Fibroblast of peridontal ligament (primary cell): ENCODE data around the gene FOXO6.

Experiments
- DNase-seq: peaks from one replicate; pipeline ENCODE4 v3.0.0-alpha.2; 2010; ENCODE audit errors: extremely low read depth

FOXO6 gene

DNA sequence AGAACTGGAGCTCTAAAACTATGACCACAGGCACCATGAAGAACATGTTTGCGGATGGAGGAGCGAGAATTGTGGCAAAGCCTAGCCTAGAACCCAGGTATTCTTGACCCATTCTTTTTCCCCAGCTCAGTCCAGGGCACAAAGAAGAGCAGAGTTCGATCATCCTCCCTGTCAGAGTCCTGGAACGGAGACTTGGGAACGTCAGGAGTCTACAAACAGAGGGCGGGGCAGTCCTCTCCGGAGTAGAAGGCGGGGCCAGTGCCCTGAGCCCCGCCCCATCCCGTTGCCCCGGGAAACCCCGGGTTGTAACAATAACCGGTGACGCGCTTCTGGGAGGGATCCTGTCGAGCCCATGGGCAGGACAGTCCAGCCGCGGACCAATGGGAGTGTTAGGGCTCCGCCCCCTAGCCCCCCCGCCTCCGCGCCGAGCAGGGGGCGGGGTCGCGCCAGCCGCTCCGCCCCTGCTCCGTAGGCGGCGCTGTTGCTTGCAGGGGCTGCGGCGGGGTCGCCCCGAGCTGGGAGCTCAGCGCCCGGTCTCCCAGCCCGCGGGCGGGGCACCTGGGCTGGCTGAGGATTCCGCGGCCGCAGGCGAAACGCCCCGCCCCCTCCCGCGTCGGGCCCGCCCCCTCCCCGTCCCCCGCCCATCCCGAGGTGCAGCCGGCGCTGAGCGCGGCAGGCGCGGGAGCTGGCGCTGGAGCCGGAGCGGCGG, at the start of gene FOXO6:
Gene FOXO6, plus strand, starts transcription at position 649 of the 709 bp plus-strand sequence.
- DNase-seq, result peak; percentile 87

DNA sequence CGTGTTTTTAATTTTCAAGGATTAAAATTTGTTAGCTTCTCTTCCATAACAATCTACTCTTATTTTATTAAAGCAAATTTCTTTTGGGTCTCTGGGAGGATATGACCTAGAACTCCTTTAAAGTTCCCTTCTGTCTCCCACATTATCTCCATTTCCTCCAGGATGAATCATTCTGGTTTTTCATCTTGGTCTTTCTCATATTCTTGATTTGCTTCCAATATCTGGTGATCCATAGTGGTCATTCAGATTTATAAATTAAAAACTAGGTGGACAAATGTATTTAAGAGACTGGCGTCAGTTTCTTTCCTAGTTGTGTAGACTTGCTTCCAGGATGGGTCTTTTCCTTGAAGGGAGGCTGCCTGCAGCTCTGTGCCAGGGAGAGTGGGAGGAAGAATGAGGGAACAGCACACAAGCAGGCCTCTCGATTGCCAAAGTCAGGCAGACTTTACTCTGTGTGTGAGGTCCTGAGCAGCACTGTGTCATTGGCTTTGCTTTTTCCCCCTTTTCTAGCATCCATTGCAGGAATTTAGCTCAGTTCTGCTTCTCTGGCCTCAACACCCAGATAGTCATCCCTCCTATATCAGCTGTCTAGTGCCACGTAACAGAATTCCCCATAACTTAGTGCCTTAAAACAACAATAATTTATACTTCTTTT, 48.1 kb upstream of the FOXO6 start:
- no peak for DNase-seq

DNA sequence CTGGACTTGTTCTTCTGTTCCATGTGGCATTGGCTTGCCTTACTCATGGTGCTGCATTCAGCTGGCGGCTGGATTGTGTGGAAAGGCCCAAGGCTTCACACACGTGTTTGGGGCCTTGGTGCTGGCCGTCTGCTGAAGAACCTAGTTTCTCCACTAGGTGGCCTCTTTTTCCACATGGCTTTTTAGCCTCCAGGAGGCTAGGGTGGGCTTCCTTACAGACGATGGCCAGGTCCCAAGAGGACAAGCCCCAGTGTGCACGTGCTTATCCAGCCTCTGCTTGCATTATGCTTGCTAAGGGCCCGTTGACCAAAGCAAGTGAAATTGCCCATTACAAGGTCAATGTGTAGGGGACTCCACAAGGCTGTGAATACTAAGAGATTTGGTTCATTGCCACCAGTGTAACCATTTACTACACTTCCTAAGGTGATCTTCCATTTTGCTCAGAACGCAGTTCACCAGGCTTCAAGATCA, 47.5 kb upstream of the FOXO6 start:
- no peak for DNase-seq

DNA sequence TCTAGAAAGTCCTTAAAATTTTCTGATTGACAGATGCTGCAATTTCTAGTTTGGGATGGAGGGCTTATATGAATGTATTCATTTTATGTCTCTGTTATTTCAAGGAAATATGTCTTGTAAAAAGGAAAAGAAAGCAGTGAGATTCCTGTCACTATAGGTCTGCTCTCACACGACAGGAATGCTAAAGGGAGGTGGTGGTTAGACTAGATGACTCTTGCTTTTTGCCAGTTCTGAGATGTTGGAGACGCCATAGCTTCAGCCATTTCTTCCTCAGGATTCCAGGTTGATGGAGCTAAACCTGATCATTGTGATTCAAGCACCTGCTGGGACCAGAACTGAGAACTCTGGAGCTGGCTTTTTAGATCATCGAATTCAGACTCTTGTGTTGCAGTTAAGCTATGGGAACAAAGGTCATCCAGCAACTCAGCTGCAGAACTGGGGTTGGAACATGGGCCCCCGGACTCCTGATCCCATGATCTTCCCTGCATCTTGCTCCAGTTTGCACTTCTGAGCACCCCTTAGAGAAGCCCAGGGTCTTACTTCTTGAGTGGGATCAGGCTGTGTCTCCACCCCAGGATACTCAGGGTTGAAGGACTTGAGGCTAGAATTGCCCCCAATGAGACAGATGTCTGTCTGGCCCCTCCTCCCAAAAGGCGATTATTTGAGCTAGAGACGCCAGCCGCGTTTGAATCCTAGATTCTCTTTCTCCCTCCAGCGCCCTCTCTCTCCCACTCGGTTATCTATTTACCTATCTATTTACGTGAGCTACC, 46.7 kb upstream of the FOXO6 start:
- DNase-seq, result no peak

DNA sequence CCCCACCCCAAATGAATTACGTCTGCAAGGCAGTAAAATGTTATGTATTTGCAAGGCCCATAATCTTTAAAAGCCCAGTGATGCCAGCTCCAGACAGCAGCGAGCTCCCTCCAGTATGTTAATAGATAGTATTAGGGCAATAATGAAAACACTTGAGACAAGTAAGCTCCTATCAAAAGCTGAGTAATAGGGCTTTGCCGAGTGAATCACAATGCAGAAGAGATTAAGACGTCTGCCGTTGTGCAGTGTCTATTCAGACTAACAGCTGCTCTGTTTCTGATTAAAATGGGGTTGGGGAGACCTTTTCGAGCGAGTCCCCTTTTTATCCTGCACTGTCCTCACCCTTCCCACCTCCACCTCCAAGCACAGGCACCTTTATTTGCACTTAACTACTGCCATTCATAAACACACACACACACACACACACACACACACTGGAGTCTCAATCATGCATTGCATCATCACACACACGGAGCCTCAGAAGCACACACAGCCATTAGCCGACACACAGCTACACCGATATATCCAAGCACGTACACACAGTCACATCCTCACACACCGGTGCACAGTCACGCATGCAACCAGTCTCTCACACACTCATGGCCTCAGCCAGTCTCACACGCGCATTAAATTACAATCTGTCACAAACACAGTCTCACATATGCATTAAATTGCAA, 46.0 kb upstream of the FOXO6 start:
- no peak for DNase-seq

DNA sequence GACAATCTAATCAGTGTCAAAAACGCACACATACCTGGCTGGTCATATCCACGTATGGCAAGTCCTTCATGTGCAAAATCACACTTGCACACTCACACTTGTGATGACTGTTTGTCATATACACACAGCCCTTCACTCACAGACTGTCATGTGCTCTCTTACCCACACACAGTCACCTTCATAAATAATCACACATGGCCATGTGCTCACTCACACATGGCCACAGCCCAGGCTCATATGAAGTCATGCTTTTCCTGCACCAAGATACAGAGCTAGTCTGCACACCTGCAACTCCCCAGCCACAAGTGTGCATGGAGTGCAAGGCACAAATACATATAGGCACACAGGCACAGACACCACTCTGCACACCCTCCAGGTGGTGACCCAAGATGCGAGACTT, 45.4 kb upstream of the FOXO6 start:
- DNase-seq, result no peak

DNA sequence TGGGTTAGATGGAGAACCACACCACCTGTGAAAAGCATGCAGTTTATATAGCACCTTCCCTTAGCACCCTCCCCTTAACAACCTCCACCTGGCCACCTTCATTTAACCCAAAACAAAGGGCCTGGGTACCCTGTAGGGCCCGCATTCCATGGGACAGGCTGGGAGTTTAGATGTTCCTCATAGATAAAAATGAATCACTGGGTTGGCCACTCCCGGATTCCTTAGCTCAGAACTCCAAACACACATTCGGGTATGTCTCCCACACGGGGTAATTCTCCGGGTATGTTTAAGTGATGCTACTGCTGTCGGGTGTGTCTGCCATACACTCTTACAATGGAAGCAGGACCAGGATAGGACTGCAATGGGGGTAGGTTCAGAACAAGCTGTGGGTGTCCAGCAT, 43.9 kb upstream of the FOXO6 start:
- DNase-seq, result no peak

DNA sequence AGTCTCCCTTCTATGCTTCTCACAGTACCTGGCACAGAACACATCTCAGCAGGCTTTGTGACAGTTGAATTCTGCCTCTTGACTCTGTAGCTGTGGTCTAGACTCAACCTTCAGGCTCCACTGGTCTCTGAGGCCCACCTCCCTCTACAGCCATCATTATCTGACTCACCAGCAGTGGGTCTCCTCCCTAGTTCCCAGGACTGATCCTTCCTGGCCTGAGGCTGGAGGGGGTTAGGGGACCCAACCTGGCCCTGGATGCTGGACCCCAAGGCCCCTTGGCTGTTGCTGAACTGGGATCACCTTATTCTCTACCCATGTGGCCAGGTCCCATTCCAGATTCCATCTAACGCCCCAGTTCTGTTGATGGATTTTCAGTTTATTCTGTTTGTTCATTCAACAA, 43.1 kb upstream of the FOXO6 start:
- DNase-seq, result no peak

DNA sequence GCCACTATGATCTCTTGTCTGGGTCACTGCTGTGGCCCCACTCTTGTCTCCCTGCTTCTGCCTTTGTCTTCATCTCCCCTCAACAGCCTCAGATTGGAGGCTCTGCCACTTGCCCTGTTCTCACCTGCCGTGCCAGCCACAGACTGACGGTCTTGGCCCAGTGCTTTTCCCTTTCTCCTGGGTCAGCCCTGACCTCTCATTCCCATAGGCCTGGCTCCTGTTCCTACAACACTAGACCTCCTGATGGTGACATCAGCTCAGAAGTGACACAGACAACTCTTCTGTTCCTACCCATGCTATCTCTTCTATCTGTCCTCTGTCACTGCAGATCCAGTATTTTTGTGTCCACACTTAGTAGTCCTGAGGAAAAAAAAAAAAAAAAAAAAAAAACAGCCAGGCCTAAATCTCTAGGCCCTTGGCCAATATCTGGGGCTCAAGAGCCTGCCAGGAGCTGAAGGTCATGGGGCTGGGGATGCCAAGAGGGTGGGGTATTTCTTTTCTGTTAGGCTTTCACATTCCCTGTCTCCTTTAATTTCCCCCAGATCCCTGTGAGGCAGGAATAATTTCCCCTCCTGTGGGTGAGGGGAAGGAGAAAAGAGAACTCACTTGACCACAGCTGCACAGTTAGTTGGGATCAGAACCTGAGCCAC, 42.0 kb upstream of the FOXO6 start:
- no peak for DNase-seq

DNA sequence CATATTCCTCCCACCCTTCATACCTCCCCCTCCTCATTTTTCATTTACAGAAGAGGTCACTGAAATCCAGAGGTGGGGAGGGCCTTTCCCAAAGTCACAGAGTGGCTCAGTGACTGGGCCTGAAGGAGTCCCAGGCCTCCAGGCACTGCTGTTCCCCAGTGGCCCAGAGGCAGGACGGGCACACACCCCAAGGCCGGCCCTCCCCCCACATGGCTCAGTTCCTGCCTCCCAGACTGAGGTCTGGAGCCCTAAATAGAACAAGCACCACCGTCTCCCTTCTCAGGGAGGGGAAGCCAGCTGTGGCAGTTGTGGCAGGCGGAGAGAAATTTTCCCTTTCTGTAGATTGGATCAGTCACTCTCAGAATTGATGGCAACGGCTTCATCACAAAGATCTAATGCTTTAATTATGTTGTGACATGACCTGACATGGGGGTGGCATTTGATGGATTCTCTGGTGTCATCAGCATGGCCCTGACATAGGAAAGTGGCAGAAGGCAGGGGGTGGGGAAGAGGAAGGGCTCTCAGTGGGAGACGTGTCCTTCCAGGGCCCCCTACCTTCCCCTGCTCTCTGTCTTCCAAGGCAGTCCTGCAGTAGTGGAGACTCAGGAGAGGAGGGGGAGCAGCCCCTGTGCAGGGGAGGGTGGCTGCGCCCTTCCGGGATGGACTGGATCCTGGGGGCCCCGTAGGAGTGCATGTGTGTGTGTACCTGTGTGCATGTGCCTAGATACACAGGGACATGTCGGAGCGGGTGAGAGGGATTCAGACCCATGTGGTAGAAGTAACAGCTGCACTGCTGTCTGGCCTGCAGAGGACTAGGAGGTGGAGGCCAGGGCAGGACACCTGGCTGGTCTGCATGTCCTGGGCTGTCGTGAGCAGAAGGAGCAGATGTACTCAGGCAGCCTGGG, 41.2 kb upstream of the FOXO6 start:
- no peak for DNase-seq

DNA sequence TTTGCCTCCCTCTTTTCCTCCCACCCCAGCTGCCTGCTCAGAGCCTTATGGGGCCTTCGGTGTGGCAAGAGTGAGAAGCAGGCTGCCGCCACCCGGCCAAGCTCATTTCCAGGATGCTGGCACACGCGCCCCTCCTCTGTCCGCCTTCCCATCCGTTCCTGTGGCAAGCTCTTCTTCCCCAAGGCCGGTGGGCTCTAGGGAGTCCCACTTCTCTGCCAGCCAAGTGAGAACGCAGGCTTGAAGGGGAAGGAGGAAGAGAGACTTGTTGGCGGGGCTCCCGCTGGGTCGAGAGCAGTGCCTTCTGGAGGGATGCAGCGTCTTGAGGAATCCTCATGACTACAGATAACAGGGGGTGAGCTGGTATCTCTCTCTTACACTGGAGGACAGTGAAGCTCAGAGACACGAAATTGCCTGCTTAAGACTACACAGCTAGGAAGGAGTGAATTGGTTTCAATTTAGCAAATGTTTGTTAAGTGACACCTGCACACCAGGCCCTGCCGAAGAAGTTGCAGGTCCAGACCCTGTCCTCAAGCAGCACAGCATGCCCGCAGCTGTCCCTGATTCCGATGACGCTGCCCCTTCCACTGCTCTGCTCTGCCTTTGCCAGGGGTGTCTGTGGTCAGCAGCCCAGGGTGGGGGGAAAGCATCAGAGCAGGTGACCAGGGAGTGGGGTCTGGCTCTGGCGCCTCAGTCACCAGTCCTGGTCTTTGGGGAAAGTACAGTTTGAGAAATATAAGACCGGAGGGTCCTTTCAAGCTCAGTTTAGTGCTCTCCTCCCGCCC, 40.1 kb upstream of the FOXO6 start:
- no peak for DNase-seq

DNA sequence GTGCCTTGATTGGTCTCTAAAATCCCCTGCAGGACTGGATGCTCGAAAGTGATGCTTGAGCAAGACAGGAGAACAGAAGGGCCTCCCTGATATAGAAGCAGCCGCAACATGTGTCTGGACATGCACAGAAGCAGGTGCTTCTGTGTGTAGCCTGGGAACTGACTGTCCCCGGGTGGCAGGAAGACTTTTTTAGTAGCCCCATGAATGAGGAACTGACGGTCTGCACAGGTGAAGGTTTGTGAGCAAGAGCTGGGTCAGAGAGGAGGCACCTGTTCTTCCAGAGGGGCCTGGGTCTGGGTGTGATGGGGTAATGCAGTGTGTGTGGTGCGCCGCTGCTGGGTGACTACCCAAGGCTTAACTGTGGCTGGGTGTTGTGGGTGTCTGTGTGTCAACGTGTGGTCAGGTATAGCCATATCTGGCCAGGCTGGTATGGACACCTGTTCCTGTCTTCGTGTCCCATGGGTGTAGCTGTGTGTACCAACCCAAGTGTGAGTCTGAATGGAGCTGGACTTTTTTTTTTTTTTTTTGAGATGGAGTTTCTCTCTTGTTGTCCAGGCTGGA, 39.1 kb upstream of the FOXO6 start:
- no peak for DNase-seq

DNA sequence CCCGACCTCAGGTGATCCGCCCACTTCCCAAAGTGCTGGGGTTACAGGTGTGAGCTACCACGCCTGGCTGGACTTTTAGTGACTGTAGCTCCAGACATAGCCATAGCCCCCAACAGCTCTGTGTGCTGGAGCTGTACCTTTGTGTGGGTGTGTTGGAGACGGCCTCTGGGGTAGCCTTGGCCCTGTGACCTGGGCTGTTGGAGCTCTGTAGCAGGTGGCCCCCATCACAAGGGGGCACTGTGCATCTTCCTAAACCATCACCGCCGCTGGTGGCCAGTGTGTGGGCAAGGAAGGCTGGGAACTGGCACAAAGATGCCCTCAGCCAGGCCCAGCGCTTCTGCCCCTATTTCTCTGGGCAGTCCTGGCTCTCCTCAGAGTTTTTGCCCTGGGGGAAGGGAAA, 38.4 kb upstream of the FOXO6 start:
- DNase-seq, result no peak

DNA sequence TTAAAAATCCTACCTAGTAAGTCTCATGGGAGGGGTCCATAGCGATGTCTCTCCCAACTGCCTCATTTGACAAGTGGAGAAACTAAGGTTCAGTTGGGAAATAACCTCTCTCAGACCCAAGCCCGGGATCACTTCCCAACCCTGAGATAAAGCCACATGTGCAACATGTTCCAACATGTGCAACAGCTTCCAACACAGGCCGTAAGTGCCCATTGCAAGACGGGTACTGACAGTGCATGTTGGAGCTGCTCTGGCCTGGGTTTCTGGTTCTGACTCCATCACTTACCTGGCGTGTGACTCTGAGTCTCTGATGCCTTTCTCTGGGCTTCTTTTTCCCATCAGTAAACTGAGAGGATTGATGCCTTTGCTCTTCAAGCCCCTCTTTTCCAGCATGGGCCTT, 38.0 kb upstream of the FOXO6 start:
- DNase-seq, result no peak

DNA sequence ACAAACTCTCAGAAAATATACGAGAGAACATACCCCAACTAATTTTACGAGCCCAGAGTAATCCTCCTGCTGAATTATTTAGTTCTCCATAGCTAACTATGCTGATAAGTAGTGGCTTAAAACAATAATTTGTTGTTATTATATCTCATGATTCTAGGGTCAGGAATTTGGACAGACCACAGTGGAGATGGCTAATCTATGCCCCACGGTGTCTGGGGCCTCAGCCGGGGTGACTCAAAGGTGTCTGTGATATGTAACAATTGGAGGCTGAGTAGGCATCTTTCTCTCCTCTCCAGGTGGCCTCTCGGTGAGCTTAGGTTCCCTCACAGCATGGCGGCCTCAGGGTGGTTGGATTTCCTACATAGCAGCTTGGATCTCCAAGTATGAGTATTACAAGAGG, 35.4 kb upstream of the FOXO6 start:
- no peak for DNase-seq

DNA sequence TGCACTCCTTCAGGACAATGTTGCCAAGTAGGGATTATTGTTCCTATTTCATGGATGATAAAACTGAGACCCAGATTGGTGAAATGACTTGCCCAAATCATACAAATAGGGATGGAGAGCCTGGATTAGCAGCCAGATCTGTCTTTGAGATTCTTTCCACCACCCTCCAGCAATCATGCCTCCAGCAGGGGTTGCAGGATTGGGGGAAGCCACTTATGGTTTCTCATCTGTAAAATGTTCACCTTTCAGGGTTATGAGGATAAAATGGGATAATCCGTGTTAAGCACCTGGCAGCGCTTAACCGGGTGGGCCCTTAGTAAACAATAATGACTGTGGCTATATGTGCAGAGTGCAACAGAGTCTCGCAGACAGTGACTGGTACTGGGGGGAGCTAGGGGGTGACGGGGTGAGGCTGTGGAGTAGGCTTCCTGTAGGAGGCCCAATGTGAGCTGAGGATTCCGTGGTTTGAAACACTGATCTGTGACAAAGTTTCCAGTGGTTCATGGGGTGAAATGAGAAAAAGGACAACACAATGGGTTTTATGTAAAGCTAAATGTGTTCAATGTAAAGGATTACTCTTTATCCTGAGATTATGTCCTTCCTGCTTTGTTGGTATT, 33.7 kb upstream of the FOXO6 start:
- DNase-seq, result no peak

DNA sequence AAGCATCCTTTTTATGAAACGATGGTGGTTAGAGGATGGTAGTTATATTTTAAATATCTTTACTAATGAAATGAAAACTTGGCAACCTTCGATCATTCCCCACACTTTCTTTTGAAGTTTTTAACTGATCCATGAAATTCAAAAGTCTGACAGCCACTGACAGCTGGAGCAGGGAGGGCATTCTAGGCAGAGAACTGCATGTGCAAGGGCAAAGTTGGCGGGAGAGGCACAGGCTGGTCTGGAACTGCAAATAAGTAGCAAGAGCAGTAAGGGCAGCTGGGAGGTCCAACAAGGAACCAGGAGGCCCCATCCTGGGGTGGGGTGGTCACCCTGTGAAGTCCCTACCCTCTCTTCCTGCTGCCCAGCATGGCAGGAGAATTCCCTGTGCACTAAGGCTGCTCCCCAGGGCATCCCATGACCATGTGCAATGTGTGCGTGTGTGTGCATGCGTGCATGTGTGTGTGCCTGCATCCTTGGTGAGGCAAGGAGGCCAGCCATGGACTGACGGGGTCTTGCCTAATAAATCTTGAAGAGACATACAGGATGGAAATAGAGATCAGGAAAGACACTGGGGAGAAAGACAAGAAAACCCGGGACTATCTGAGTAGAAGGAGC, 33.1 kb upstream of the FOXO6 start:
- no peak for DNase-seq

DNA sequence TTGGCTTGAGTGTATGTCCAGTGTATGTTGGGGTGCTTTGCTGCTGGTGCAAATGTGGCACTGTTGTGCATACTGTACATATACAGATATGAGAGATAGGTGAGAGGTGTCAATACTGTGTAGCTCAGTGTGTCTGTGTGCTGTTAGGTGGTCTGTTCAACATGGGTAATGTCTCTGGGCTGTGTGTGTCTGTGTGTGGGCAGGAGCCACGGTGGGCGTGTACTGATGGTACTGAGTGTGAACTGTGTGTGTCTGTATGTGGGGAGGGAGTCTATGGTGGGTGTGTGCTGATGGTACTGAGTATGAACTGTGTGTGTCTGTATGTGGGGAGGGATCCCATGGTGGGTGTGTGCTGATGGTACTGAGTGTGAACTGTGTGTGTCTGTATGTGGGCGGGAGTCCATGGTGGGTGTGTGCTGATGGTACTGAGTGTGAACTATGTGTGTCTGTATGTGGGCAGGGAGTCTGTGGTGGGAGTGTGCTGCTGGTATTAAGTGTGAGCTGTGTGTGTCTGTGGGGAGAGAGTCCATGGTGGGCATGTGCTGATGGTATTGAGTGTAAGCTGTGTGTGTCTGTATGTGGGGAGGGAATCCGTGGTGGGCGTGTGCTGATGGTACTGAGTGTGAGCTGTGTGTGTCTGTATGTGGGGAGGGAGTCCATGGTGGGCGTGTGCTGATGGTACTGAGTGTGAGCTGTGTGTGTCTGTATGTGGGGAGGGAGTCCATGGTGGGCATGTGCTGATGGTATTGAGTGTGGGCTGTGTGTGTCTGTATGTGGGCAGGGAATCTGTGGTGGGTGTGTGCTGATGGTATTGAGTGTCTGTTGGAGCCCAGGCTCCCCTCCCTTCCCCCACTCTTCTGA, 32.2 kb upstream of the FOXO6 start:
- no peak for DNase-seq
